Measurements from ENCODE around the gene BAHCC1. TPM values are rescaled to one million over a fixed set of nuclear protein-coding genes. Genes with fewer than 3 reads are reported as not detected.

BAHCC1 gene
- total RNA-seq, 1 experiment from 2014 or later: 3.1 TPM

DNA sequence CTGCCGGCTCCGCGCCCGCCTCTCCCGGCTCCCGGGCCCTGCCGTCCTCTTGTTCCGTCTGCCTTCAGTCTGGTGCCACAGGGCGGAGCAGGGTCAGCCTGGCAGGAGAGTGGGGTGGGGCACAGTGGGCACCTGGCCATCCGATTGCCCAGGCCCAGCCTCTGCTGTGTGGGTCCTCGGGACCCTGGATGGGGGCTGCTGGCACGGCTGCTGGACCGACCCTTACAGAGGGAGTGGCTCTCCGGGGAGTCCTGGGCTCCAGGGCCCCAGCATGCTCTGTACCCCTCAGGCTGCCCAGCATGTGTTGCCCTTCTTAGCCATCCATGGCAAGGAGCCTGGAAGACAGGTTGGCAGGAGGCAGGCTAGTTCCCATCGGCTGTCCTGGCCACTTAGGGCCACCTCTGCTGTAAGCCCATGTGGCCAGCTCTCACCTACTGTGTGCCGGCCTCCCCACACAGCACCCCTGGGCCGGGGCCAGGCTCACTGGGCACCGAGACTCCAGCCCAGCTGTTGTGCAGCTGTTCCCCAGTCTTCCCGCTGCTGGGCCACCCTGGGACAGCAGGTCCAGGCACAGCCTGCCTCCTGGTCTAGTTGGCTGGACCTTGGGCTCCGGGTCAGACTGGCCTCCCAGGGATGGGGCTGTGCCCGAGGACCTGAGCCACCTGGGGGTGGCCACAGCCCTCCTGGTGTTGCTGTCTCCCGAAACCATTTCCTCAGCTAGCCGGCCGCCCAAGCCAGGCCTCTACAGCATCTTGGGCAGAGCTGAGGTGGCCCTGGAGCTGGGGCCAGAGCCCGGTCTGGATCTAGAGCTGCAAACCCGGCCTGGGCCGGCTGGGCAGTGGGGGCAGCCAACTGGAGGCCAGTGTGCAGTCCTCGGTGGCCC lies 24.9 kb downstream of the BAHCC1 start:
- Histone ChIP-seq H3K23me2 (ENCODE audit: insufficient read length, low read depth, low read length, poor library complexity, severe bottlenecking) (peaks cover 4% of the 10 kb centered on the region), H3K27me3 (ENCODE audit: insufficient read depth, low read length) (no peaks in the 10 kb centered on the region), H3K4me2 (ENCODE audit: insufficient read depth, insufficient read length, low read length) (no peak overlapping the region), H3K4me1 (ENCODE audit: insufficient read depth, low read length) (no peaks in the 10 kb centered on the region), H4K8ac (replicated peaks; ENCODE audit: insufficient read length, low read depth, low read length) (no peak overlapping the region), H3K18ac (ENCODE audit: insufficient read length, low read depth, low read length) (no peak overlapping the region), H3K9ac (ENCODE audit: extremely low read depth, insufficient read length, low read length) (no peak overlapping the region), H2BK15ac (ENCODE audit: low read depth, low read length) (no peak overlapping the region), H4K5ac (ENCODE audit: insufficient read length, low read depth, low read length) (no peak overlapping the region), H4K91ac (ENCODE audit: insufficient read length, low read depth, low read length) (no peak overlapping the region), H2BK5ac (ENCODE audit: insufficient read length, low read length) (no peak overlapping the region), H4K20me1 (ENCODE audit: control insufficient read depth, insufficient read depth, insufficient read length) (peaks cover 2% of the 10 kb centered on the region), H3K56ac (ENCODE audit: insufficient read length, low read depth, low read length) (no peak overlapping the region), H3K79me1 (ENCODE audit: insufficient read depth, low read depth, low read length, poor library complexity, severe bottlenecking) (no peaks in the 10 kb centered on the region), H3K9me3 (ENCODE audit: control insufficient read depth, low read depth, low read length) (no peaks in the 10 kb centered on the region), H2BK12ac (ENCODE audit: insufficient read length, low read depth, low read length) (no peak overlapping the region), H3K4ac (ENCODE audit: low read depth, low read length) (no peak overlapping the region), H3K14ac (ENCODE audit: insufficient read depth, low read length) (no peak overlapping the region; the same call in 1 of the 2 replicates), H2AK5ac (ENCODE audit: insufficient read length, low read length) (no peak overlapping the region), H2BK20ac (ENCODE audit: low read depth, low read length, poor library complexity, severe bottlenecking) (no peak overlapping the region), H3T11ph (ENCODE audit: low read length) (no peak overlapping the region), H3K79me2 (ENCODE audit: insufficient read depth, low read length) (no peaks in the 10 kb centered on the region), H3K27ac (ENCODE audit: insufficient read length, low read depth, low read length) (no peak overlapping the region), H2BK120ac (ENCODE audit: low read depth, low read length, poor library complexity, severe bottlenecking) (no peak overlapping the region), H2AFZ (ENCODE audit: low read length) (no peak overlapping the region), H3K23ac (ENCODE audit: insufficient read length, low read depth, low read length) (no peak overlapping the region)
- TF ChIP-seq, protein P1, sequence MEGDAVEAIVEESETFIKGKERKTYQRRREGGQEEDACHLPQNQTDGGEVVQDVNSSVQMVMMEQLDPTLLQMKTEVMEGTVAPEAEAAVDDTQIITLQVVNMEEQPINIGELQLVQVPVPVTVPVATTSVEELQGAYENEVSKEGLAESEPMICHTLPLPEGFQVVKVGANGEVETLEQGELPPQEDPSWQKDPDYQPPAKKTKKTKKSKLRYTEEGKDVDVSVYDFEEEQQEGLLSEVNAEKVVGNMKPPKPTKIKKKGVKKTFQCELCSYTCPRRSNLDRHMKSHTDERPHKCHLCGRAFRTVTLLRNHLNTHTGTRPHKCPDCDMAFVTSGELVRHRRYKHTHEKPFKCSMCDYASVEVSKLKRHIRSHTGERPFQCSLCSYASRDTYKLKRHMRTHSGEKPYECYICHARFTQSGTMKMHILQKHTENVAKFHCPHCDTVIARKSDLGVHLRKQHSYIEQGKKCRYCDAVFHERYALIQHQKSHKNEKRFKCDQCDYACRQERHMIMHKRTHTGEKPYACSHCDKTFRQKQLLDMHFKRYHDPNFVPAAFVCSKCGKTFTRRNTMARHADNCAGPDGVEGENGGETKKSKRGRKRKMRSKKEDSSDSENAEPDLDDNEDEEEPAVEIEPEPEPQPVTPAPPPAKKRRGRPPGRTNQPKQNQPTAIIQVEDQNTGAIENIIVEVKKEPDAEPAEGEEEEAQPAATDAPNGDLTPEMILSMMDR (conservative IDR thresholded peaks at IDR 0.05): no peak
- no peaks in the 10 kb centered on the region for H3K36me3 Mint-ChIP-seq (ENCODE audit: insufficient read depth in 1 of 3, low read depth in 3 of 3)
- no peak for DNase-seq
- no peak overlapping the region for H3K4me3 Mint-ChIP-seq
- no peak overlapping the region for H3K27ac Mint-ChIP-seq
- H3K9me3 Mint-ChIP-seq: no peaks in the 10 kb centered on the region; a peak in 1 of 5 replicates
- peaks cover 0 to 2% of the 10 kb centered on the region in 2 experiments; a peak in 2 of 4 replicates for H3K4me1 Mint-ChIP-seq
- H3K27me3 Mint-ChIP-seq (ENCODE audit: low read depth): no peaks in the 10 kb centered on the region; the same call in 1 of the 2 replicates
- no CpG with 5 or more reads among the region's 28 CpGs for WGBS (ENCODE audit: extremely low coverage, insufficient read length, low lambda C conversion rate)
